ENCODE measurements around the gene STPG2. TPM values are rescaled to one million over a fixed set of nuclear protein-coding genes. Genes with fewer than 3 reads are reported as not detected.

STPG2 gene
- total RNA-seq, 1 experiment from 2014 or later: not detected

- ATAC-seq: no peak
- H3K27ac ChIP-seq (ENCODE audit: low read length): no peak overlapping the region
- no peaks in the 10 kb centered on the region for H3K27me3 ChIP-seq (ENCODE audit: control insufficient read depth, insufficient read depth, low read length)
- no peaks in the 10 kb centered on the region for H3K4me1 ChIP-seq (ENCODE audit: control insufficient read depth, insufficient read depth, low read length)
- H3K9me3 ChIP-seq (ENCODE audit: control insufficient read depth, insufficient read depth, low read depth, low read length): no peaks in the 10 kb centered on the region
- in situ Hi-C loops (cut with HindIII; ENCODE audit: low pct_unique_long_range_greater_than_20kb, low sequenced_read_pairs) (no loop called here), intact Hi-C loops (cut with micrococcal nuclease; ENCODE audit: unreplicated experiment) (no loop called here)
- H3K4me3 ChIP-seq (ENCODE audit: low read depth in 2 of 2, low read length in 2 of 2): no peak overlapping the region
- CTCF ChIA-PET: no interaction called here
- H3K36me3 ChIP-seq (ENCODE audit: control insufficient read depth, insufficient read depth, low read length): no peaks in the 10 kb centered on the region
- no peak for DNase-seq (ENCODE audit: low read depth, low spot score)
- POLR2A ChIA-PET: no interaction called here
- TF ChIP-seq, protein P1, sequence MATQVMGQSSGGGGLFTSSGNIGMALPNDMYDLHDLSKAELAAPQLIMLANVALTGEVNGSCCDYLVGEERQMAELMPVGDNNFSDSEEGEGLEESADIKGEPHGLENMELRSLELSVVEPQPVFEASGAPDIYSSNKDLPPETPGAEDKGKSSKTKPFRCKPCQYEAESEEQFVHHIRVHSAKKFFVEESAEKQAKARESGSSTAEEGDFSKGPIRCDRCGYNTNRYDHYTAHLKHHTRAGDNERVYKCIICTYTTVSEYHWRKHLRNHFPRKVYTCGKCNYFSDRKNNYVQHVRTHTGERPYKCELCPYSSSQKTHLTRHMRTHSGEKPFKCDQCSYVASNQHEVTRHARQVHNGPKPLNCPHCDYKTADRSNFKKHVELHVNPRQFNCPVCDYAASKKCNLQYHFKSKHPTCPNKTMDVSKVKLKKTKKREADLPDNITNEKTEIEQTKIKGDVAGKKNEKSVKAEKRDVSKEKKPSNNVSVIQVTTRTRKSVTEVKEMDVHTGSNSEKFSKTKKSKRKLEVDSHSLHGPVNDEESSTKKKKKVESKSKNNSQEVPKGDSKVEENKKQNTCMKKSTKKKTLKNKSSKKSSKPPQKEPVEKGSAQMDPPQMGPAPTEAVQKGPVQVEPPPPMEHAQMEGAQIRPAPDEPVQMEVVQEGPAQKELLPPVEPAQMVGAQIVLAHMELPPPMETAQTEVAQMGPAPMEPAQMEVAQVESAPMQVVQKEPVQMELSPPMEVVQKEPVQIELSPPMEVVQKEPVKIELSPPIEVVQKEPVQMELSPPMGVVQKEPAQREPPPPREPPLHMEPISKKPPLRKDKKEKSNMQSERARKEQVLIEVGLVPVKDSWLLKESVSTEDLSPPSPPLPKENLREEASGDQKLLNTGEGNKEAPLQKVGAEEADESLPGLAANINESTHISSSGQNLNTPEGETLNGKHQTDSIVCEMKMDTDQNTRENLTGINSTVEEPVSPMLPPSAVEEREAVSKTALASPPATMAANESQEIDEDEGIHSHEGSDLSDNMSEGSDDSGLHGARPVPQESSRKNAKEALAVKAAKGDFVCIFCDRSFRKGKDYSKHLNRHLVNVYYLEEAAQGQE (IDR thresholded peaks at IDR 0.05; ENCODE audit: insufficient read depth in 1 of 2, low read depth in 2 of 2, low read length in 1 of 2): no peak
- TF ChIP-seq POLR2AphosphoS5 (IDR thresholded peaks at IDR 0.05; ENCODE audit: low read depth, low read length) (no peak), SIN3A (IDR thresholded peaks at IDR 0.05; ENCODE audit: borderline replicate concordance, insufficient read depth, low read depth, low read length) (no peak), TCF7L2 (IDR thresholded peaks at IDR 0.05; ENCODE audit: low read depth, low read length) (no peak)
- TF ChIP-seq, protein P2, sequence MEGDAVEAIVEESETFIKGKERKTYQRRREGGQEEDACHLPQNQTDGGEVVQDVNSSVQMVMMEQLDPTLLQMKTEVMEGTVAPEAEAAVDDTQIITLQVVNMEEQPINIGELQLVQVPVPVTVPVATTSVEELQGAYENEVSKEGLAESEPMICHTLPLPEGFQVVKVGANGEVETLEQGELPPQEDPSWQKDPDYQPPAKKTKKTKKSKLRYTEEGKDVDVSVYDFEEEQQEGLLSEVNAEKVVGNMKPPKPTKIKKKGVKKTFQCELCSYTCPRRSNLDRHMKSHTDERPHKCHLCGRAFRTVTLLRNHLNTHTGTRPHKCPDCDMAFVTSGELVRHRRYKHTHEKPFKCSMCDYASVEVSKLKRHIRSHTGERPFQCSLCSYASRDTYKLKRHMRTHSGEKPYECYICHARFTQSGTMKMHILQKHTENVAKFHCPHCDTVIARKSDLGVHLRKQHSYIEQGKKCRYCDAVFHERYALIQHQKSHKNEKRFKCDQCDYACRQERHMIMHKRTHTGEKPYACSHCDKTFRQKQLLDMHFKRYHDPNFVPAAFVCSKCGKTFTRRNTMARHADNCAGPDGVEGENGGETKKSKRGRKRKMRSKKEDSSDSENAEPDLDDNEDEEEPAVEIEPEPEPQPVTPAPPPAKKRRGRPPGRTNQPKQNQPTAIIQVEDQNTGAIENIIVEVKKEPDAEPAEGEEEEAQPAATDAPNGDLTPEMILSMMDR (IDR thresholded peaks at IDR 0.05): no peak
- BruUV-seq (replicated peaks): no TSS peak
These were observed 297.5 kb downstream of the STPG2 start for GRCh38 chr4:97845758-97846157.

DNA sequence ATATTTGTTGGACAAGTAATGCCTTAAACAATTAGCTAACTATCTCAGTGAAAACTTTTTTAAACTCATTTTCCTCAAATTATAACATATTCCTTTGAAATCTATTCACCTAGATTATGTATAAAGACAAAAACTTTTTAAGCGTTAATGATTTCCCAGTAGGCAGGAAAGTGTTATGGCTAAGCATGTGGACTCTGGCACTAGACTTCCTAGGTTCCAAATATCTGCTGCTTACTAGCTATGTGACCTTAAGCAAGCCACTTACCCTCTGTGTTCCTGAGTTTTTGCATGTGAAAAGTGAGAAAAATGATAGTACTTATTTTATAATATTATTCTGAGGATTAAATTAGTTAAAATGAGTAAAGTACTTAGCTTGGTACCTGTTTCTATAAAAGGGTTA, 301.8 kb downstream of the STPG2 start:
- POLR2A ChIA-PET: no interaction called here
- in situ Hi-C loops (cut with HindIII; ENCODE audit: low pct_unique_long_range_greater_than_20kb, low sequenced_read_pairs) (no loop called here), intact Hi-C loops (cut with micrococcal nuclease; ENCODE audit: unreplicated experiment) (no loop called here)
- no TSS peak for BruUV-seq (replicated peaks)
- Histone ChIP-seq H3K9me3 (ENCODE audit: control insufficient read depth, insufficient read depth, low read depth, low read length) (no peaks in the 10 kb centered on the region), H3K36me3 (ENCODE audit: control insufficient read depth, insufficient read depth, low read length) (no peaks in the 10 kb centered on the region; the same call in 1 of the 2 replicates), H3K27me3 (ENCODE audit: control insufficient read depth, insufficient read depth, low read length) (no peaks in the 10 kb centered on the region), H3K4me1 (ENCODE audit: control insufficient read depth, insufficient read depth, low read length) (no peaks in the 10 kb centered on the region), H3K4me3 (ENCODE audit: low read depth in 2 of 2, low read length in 2 of 2) (no peak overlapping the region), H3K27ac (ENCODE audit: low read length) (no peak overlapping the region)
- no peak for ATAC-seq
- TF ChIP-seq POLR2AphosphoS5 (IDR thresholded peaks at IDR 0.05; ENCODE audit: low read depth, low read length) (no peak), SIN3A (IDR thresholded peaks at IDR 0.05; ENCODE audit: borderline replicate concordance, insufficient read depth, low read depth, low read length) (no peak), TCF7L2 (IDR thresholded peaks at IDR 0.05; ENCODE audit: low read depth, low read length) (no peak)
- TF ChIP-seq, protein P2 (IDR thresholded peaks at IDR 0.05): no peak
- TF ChIP-seq, protein P1 (IDR thresholded peaks at IDR 0.05; ENCODE audit: insufficient read depth in 1 of 2, low read depth in 2 of 2, low read length in 1 of 2): no peak
- DNase-seq (ENCODE audit: low read depth, low spot score): no peak
- CTCF ChIA-PET: no interaction called here

All from Panc1 (cell line).